Measurements from ENCODE around the gene LLGL2.

LLGL2 gene

DNA sequence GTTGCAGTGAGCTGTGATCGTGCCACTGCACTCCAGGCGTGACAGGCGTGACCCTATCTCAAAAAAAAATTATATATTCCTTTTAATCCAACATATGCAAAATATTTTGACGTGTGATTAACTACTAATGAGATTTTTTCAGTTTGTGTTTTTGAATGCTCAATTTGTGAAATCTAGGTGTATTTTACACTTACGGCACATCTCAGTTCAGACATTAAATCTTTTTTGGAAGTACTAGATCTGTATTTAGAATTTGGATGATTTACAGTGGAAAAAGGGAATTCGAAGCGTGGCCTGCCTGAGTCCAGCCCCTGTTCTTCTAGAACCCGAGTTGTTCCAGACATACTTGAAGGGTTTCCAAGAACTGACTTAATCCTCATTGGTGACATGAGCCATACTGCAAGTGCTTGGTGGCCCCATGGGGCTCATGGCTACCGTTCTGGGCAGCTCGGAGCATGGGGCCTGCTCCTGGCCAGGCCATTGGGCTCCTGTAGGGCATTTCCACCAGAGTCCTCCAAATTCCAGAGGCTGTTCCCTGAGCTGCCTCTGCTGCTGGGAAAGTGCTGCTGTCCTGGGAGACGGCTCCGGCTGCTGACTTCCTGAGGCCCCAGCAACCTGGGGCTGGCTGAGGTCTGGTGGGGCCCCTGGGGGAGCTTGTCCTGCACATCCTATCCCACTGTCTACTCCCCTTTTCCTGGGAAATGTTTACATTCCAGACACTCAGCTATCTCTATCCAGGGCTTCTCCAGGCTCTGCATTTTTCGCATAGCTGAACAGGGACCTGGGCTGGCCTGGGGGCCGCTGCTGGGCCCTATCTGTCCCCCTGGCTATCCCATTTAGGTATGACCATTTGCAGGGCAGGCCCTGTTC, 27.2 kb downstream of the LLGL2 start:
- ChIA-PET CTCF (no interaction called here), POLR2A (no interaction called here)

DNA sequence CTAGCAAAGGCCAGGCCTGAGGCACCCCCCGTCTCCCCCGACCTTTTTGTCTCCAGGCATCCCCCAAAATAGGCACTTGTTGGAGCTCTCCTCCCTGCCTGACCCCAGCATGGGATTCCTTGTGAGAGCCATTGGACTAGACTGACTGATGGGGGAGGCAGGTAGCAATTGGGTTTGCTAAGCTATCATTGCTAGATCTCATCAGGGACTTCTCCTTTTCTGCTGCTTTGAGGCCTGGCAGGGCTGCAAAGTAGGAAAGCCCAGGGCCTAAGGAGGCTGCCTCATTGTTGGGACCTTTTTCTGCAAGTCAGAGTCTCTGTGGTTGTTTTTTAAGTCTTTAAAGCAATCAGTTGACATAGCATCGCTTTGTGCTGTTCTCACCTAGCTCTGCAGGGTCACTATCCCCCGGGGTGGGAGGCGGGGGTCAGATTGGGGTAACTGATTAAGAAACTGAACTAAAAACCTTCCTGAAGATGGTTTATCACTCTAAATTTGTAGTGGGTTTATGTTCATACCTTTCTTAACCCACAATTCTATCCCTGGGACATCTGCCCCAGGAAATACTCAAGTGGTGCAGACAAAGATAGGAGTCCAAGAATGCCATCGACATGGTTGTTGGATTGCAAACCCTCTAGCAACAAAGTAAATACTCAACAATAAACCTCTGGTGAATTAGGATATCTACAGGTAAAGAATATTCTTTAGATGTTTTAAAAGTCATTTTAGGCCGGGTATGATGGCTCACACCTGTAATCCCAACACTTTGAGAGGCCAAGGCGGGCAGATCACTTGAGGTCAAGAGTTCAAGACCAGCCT, 28.0 kb downstream of the LLGL2 start:
- POLR2A ChIA-PET: no interaction called here
- CTCF ChIA-PET: no interaction called here
- no peak for DNase-seq (ENCODE audit: extremely low spot score)
- TF ChIP-seq FOXK2 (IDR thresholded peaks at IDR 0.05) (no peak), CTBP1 (IDR thresholded peaks at IDR 0.05; ENCODE audit: borderline replicate concordance) (no peak), BHLHE40 (IDR thresholded peaks at IDR 0.05; ENCODE audit: borderline replicate concordance) (no peak), ARNT (IDR thresholded peaks at IDR 0.05) (no peak), L3MBTL2 (conservative IDR thresholded peaks at IDR 0.05) (no peak), ZNF384 (IDR thresholded peaks at IDR 0.05) (no peak), NFRKB (IDR thresholded peaks at IDR 0.05) (no peak), SP1 (IDR thresholded peaks at IDR 0.05) (no peak)
- TF ChIP-seq, protein P1, sequence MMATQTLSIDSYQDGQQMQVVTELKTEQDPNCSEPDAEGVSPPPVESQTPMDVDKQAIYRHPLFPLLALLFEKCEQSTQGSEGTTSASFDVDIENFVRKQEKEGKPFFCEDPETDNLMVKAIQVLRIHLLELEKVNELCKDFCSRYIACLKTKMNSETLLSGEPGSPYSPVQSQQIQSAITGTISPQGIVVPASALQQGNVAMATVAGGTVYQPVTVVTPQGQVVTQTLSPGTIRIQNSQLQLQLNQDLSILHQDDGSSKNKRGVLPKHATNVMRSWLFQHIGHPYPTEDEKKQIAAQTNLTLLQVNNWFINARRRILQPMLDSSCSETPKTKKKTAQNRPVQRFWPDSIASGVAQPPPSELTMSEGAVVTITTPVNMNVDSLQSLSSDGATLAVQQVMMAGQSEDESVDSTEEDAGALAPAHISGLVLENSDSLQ (IDR thresholded peaks at IDR 0.05): no peak

More for the DNA sequence above, 27.2 kb downstream of the LLGL2 start:
- no peak for DNase-seq (ENCODE audit: extremely low spot score)
- TF ChIP-seq CTBP1 (IDR thresholded peaks at IDR 0.05; ENCODE audit: borderline replicate concordance): no peak
- no peak for TF ChIP-seq HDGF (IDR thresholded peaks at IDR 0.05; ENCODE audit: borderline replicate concordance)
- TF ChIP-seq FOXK2 (IDR thresholded peaks at IDR 0.05): no peak
- TF ChIP-seq FOXM1 (IDR thresholded peaks at IDR 0.05; ENCODE audit: borderline replicate concordance): no peak
- no peak for TF ChIP-seq TARDBP (IDR thresholded peaks at IDR 0.05)
- no peak for TF ChIP-seq L3MBTL2 (conservative IDR thresholded peaks at IDR 0.05)
- TF ChIP-seq ELF4 (IDR thresholded peaks at IDR 0.05): no peak
- no peak for TF ChIP-seq SUZ12 (IDR thresholded peaks at IDR 0.05)
- no peak for TF ChIP-seq FOXA1 (IDR thresholded peaks at IDR 0.05)
- no peak for TF ChIP-seq BHLHE40 (IDR thresholded peaks at IDR 0.05; ENCODE audit: borderline replicate concordance)
- TF ChIP-seq, protein P1 (IDR thresholded peaks at IDR 0.05): no peak
- no peak for TF ChIP-seq LEF1 (IDR thresholded peaks at IDR 0.05; ENCODE audit: borderline replicate concordance)
- TF ChIP-seq SP1 (IDR thresholded peaks at IDR 0.05): no peak
- TF ChIP-seq ARNT (IDR thresholded peaks at IDR 0.05): no peak
- no peak for TF ChIP-seq ZNF384 (IDR thresholded peaks at IDR 0.05)
- no peak for TF ChIP-seq NFRKB (IDR thresholded peaks at IDR 0.05)

GRCh38 chr17:75555679-75556153, 30.2 kb downstream of the LLGL2 start:
- DNase-seq (ENCODE audit: extremely low spot score): no peak
- ChIA-PET POLR2A (no interaction called here), CTCF (no interaction called here)
- TF ChIP-seq, protein P1 (IDR thresholded peaks at IDR 0.05): no peak
- TF ChIP-seq FOXA1 (IDR thresholded peaks at IDR 0.05): no peak
- TF ChIP-seq ZNF384 (IDR thresholded peaks at IDR 0.05): no peak
- no peak for TF ChIP-seq NFRKB (IDR thresholded peaks at IDR 0.05)
- no peak for TF ChIP-seq SP1 (IDR thresholded peaks at IDR 0.05)
- no peak for TF ChIP-seq CTBP1 (IDR thresholded peaks at IDR 0.05; ENCODE audit: borderline replicate concordance)
- no peak for TF ChIP-seq BHLHE40 (IDR thresholded peaks at IDR 0.05; ENCODE audit: borderline replicate concordance)

- POLR2A ChIA-PET: no interaction called here
- no peak for DNase-seq (ENCODE audit: extremely low spot score)
- TF ChIP-seq FOXK2 (IDR thresholded peaks at IDR 0.05) (no peak), ZNF384 (IDR thresholded peaks at IDR 0.05) (no peak), HDGF (IDR thresholded peaks at IDR 0.05; ENCODE audit: borderline replicate concordance) (no peak), ARNT (IDR thresholded peaks at IDR 0.05) (no peak), CTBP1 (IDR thresholded peaks at IDR 0.05; ENCODE audit: borderline replicate concordance) (no peak), FOXM1 (IDR thresholded peaks at IDR 0.05; ENCODE audit: borderline replicate concordance) (no peak), SP1 (IDR thresholded peaks at IDR 0.05) (no peak), BHLHE40 (IDR thresholded peaks at IDR 0.05; ENCODE audit: borderline replicate concordance) (no peak)
- TF ChIP-seq, protein P1 (IDR thresholded peaks at IDR 0.05): no peak
- CTCF ChIA-PET: interaction anchor here (1.0 kb wide), 1 partner anchor 32 kb away, joined by 4 read pairs; the partner anchor contains the start of gene LLGL2
Observed at GRCh38 chr17:75557075-75557851, 31.8 kb downstream of the LLGL2 start.

Measured in HEK293T (cell line).